Stomach (tissue), 4 donors: Measurements from ENCODE around the gene CHAF1B.

Experiments used
- EP300 ChIP-seq: sonication (generic); formaldehyde crosslinking; IDR thresholded peaks from one replicate; pipeline ENCODE4 v1.6.1; 2017; ENCODE audit warnings: antibody characterized with exemption
- POLR2A ChIP-seq, 4 donors: fragments of 450-650 bp; IDR thresholded peaks; one replicate each; pipeline ENCODE4 v1.6.1; 2016; ENCODE audit warnings: antibody characterized with exemption in 4 of 4, control low read depth in 2 of 4, mild to moderate bottlenecking in 1 of 4, moderate library complexity in 1 of 4
- POLR2AphosphoS5 ChIP-seq, 3 donors: sonication (generic); formaldehyde crosslinking; IDR thresholded peaks; one replicate each; pipeline ENCODE4 v1.6.1; 2016; ENCODE audit warnings: antibody characterized with exemption in 3 of 3
- TF ChIP-seq, protein P1 (sequence below), 7 experiments: fragments of 450-650 bp in 4 of 7; fragments of 200-600 bp in 3 of 7; sonication (generic) in 3 of 7; IDR thresholded peaks; one replicate each; pipeline ENCODE4 v1.5.1; 2016 to 2019; ENCODE audit warnings: antibody characterized with exemption in 7 of 7, control low read depth in 2 of 7, mild to moderate bottlenecking in 1 of 7

DNA sequence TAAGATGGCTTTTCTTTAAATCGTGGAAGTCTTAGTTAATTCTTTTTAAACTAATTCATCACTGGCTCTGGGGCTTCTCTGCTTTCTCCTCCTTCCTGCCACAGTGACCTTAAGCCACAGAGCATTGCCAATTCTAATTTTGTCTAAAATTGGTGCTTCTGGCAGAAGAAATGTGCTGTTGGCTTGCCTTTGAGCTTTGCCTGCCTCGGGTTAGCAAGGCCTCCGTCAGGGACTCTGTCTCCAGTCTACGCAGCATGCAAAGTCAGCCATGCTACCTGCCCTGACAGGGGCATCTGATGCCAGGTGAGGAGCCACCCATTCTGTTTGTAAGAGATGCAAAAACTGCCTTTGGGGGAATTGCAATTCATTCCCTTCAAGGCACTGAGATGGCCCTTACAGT is 69.5 kb downstream of the CHAF1B start:
- TF ChIP-seq POLR2A (IDR thresholded peaks at IDR 0.05) (no peak), EP300 (no peak), POLR2AphosphoS5 (IDR thresholded peaks at IDR 0.05) (no peak)
- TF ChIP-seq, protein P1, sequence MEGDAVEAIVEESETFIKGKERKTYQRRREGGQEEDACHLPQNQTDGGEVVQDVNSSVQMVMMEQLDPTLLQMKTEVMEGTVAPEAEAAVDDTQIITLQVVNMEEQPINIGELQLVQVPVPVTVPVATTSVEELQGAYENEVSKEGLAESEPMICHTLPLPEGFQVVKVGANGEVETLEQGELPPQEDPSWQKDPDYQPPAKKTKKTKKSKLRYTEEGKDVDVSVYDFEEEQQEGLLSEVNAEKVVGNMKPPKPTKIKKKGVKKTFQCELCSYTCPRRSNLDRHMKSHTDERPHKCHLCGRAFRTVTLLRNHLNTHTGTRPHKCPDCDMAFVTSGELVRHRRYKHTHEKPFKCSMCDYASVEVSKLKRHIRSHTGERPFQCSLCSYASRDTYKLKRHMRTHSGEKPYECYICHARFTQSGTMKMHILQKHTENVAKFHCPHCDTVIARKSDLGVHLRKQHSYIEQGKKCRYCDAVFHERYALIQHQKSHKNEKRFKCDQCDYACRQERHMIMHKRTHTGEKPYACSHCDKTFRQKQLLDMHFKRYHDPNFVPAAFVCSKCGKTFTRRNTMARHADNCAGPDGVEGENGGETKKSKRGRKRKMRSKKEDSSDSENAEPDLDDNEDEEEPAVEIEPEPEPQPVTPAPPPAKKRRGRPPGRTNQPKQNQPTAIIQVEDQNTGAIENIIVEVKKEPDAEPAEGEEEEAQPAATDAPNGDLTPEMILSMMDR (IDR thresholded peaks at IDR 0.05): no peak
